Caki2 (cell line): ENCODE measurements around the gene CD99L2. TPM values are rescaled to one million over a fixed set of nuclear protein-coding genes. Genes with fewer than 3 reads are reported as not detected.
"Not testable (repeated sequence)": the region's sequence is repeated elsewhere in the genome, so short reads cannot be mapped to it uniquely, and the experiment has no call there.

ENCODE experiments used
- DNase-seq: peaks from one replicate; pipeline ENCODE4 v3.0.0-alpha.2; 2015; ENCODE audit warnings: low read depth
- in situ Hi-C: cut with HindIII; loops from 2 replicates; pipeline ENCODE4 v1.10.0; 2016; ENCODE audit warnings: low sequenced_read_pairs, low pct_unique_long_range_greater_than_20kb, mixed read lengths
- total RNA-seq: library from RNA; depleted of rRNA; stranded (reverse); fragments of >200 nt; shearing (Covaris generic); gene quantifications from 2 replicates; pipeline ENCODE4 v1.2.3, GENCODE V29; 2014; ENCODE audit warnings: low replicate concordance

Gene CD99L2
- total RNA-seq, 1 experiment from 2014 or later = 34.7 TPM

- in situ Hi-C loops = no loop called here
These were observed 4.1 kb upstream of the CD99L2 start for GRCh38 chrX:150902434-150903109.

GRCh38 chrX:150899191-150899757, 806 bp upstream of the CD99L2 start:
- peak; percentile 21 for DNase-seq
- in situ Hi-C loops = no loop called here

More at GRCh38 chrX:150902434-150903109, 4.1 kb upstream of the CD99L2 start:
- no peak for DNase-seq

- peak; percentile 2 for DNase-seq
- in situ Hi-C loops = no loop called here
These were observed 797 bp downstream of the CD99L2 start for GRCh38 chrX:150897421-150898320.

- in situ Hi-C loops = no loop called here
- DNase-seq = no peak
These were observed 1.8 kb downstream of the CD99L2 start for GRCh38 chrX:150896632-150897031.

GRCh38 chrX:150893936-150894335, 4.5 kb downstream of the CD99L2 start:
- in situ Hi-C loops = no loop called here
- no peak for DNase-seq

GRCh38 chrX:150889131-150889530, 9.3 kb downstream of the CD99L2 start:
- in situ Hi-C loops = no loop called here
- no peak for DNase-seq

- DNase-seq = no peak
- in situ Hi-C loops = no loop called here
These were observed 10.5 kb downstream of the CD99L2 start for GRCh38 chrX:150887906-150888465.

- DNase-seq, in situ Hi-C loops: not testable (repeated sequence)
These were observed 11.2 kb downstream of the CD99L2 start for GRCh38 chrX:150887268-150887667.

GRCh38 chrX:150886381-150886780, 12.1 kb downstream of the CD99L2 start:
- in situ Hi-C loops = no loop called here
- DNase-seq = no peak

GRCh38 chrX:150880808-150881165, 17.7 kb downstream of the CD99L2 start:
- DNase-seq = no peak

GRCh38 chrX:150879855-150880807, 18.3 kb downstream of the CD99L2 start:
- in situ Hi-C loops = no loop called here
- DNase-seq = no peak

More at GRCh38 chrX:150880808-150881165, 17.7 kb downstream of the CD99L2 start:
- in situ Hi-C loops = no loop called here

GRCh38 chrX:150875621-150876020, 22.8 kb downstream of the CD99L2 start:
- DNase-seq, in situ Hi-C loops: not testable (repeated sequence)

GRCh38 chrX:150874448-150874847, 24.0 kb downstream of the CD99L2 start:
- in situ Hi-C loops = no loop called here
- no peak for DNase-seq

- in situ Hi-C loops = no loop called here
- DNase-seq = no peak
These were observed 24.9 kb downstream of the CD99L2 start for GRCh38 chrX:150873616-150874015.

GRCh38 chrX:150872773-150873336, 25.6 kb downstream of the CD99L2 start:
- DNase-seq = no peak
- in situ Hi-C loops = no loop called here

GRCh38 chrX:150871341-150871811, 27.1 kb downstream of the CD99L2 start:
- in situ Hi-C loops = no loop called here
- DNase-seq = no peak
